Thoracic aorta endothelial cell (primary cell): Measurements from ENCODE around the gene SNX13. TPM values are rescaled to one million over a fixed set of nuclear protein-coding genes. Genes with fewer than 3 reads are reported as not detected.

Experiments
- total RNA-seq: library from RNA; depleted of rRNA; stranded (reverse); fragments of >200 nt; gene quantifications from 2 replicates; pipeline ENCODE4 v1.2.3, GENCODE V29; 2012

The SNX13 gene, protein sequence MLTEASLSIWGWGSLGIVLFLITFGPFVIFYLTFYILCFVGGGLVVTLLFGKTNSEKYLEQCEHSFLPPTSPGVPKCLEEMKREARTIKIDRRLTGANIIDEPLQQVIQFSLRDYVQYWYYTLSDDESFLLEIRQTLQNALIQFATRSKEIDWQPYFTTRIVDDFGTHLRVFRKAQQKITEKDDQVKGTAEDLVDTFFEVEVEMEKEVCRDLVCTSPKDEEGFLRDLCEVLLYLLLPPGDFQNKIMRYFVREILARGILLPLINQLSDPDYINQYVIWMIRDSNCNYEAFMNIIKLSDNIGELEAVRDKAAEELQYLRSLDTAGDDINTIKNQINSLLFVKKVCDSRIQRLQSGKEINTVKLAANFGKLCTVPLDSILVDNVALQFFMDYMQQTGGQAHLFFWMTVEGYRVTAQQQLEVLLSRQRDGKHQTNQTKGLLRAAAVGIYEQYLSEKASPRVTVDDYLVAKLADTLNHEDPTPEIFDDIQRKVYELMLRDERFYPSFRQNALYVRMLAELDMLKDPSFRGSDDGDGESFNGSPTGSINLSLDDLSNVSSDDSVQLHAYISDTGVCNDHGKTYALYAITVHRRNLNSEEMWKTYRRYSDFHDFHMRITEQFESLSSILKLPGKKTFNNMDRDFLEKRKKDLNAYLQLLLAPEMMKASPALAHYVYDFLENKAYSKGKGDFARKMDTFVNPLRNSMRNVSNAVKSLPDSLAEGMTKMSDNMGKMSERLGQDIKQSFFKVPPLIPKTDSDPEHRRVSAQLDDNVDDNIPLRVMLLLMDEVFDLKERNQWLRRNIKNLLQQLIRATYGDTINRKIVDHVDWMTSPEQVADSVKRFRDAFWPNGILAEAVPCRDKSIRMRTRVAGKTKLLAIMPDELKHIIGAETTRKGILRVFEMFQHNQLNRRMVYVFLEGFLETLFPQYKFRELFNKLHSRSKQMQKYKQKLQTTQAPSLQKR
- 55.1 and 62.9 TPM in 2 replicates for total RNA-seq

DNA sequence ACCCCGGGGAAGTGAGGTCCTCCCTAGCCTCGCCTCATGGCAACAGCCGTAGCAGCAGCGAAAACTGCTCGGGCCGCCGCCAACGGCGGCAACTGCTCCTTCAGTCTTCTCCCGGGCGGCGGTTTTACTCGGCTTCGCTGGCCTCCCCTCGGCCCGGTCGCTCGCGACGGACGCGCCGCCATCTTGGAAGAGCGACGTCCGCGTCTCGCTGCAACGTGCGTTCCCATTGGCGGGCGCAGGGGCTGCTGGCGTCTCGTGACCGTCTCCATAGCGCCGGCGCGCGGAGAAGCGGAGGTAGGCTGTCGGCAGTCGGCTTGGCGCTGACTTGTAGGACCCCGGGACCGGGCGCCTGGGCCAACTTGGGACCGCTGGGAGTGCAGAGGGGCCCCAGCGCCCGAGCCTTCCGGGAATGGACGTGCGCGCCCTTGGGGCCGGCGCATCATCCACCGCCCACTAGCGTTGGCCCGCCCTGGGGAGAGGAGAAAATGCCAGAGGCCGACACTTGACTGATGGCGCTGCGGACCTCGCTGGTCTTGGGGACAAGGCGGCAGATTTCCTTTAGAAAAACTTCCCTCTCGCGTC is at the start of gene SNX13:
Gene SNX13, minus strand, starts transcription at position 193 of the 582 bp plus-strand sequence. CDS start 199 bp downstream, outside the sequence.

Other genes with a start within 250 kb of the SNX13 start
- gene PRPS1L1, start 87.4 kb upstream of the SNX13 start, total RNA-seq, result not detected in 2 replicates